H7 (cell line): ENCODE results near the gene MAGEF1. TPM values are rescaled to one million over a fixed set of nuclear protein-coding genes. Genes with fewer than 3 reads are reported as not detected.
"Not testable (repeated sequence)": the region's sequence is repeated elsewhere in the genome, so short reads cannot be mapped to it uniquely, and the experiment has no call there.

Experiments used
- DNase-seq: peaks from one replicate; pipeline ENCODE4 v3.0.0; 2012
- H3K27me3 ChIP-seq: 2 replicates; pipeline ENCODE4 v1.6.0; 2011; ENCODE audit warnings: mild to moderate bottlenecking, low read length; ENCODE audit not compliant: control insufficient read depth, insufficient read depth
- H3K36me3 ChIP-seq: replicated peaks from 2 replicates; pipeline ENCODE4 v1.5.1; 2011; ENCODE audit warnings: low read length; ENCODE audit not compliant: control insufficient read depth, insufficient read depth
- H3K4me3 ChIP-seq: 2 replicates; pipeline ENCODE4 v1.5.1; 2011; ENCODE audit warnings: low read depth, mild to moderate bottlenecking, control low read depth, low read length, moderate library complexity; ENCODE audit not compliant: insufficient read depth
- total RNA-seq: library from RNA; depleted of rRNA; stranded (reverse); fragments of >200 nt; shearing (Covaris generic); gene quantifications from 2 replicates; pipeline ENCODE4 v1.2.3, GENCODE V29; 2014

Gene MAGEF1
- total RNA-seq, 1 experiment from 2014 or later = 59.8 TPM

DNA sequence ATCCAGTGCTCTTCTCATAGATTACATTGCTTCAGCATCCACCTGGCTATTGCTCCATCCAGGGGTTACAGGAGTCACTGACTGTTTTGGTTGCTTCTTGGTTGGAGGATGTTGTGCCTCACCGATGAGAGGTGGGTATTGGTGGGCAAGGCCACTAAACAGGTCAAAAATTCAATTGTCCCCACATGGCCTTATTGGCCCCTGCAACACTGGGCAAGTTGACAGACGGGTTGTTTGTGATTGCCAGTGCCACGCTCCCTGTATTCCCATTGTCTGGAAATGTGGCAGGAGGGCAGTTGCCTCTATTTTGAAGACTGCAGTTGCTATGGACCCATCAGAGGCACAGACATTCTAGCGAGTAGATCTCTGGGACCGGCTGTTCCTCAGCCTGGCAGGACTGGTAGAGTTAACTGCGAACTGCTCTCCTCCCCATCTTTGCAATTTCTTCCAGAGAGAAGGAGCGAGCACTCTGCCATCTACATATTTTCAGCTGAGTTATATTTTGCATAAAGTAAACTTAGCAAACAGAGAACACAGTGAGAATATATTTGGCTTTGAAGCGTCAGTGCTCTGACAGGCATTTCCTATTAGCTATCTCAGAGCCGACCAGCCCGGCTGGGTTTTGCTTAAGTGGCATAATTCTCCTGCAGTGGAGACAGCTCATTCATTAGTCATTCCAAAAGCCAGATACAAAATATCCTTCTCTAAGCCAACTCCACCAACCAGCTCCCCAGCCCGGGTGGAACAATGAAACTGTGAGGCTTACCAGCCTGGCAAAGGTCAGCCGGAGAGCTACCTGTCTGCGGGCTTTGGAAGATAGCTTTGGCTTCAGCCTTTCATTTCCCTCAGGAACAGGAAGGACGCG lies 26.0 kb upstream of the MAGEF1 start:
- no peak for DNase-seq
- H3K4me3 ChIP-seq = no peak overlapping the region
- H3K36me3 ChIP-seq = no peaks in the 10 kb centered on the region
- H3K27me3 ChIP-seq = no peaks in the 10 kb centered on the region

GRCh38 chr3:184737063-184737462 lies 25.2 kb upstream of the MAGEF1 start:
- DNase-seq = no peak
- Histone ChIP-seq H3K27me3 (no peaks in the 10 kb centered on the region), H3K36me3 (no peaks in the 10 kb centered on the region)

DNA sequence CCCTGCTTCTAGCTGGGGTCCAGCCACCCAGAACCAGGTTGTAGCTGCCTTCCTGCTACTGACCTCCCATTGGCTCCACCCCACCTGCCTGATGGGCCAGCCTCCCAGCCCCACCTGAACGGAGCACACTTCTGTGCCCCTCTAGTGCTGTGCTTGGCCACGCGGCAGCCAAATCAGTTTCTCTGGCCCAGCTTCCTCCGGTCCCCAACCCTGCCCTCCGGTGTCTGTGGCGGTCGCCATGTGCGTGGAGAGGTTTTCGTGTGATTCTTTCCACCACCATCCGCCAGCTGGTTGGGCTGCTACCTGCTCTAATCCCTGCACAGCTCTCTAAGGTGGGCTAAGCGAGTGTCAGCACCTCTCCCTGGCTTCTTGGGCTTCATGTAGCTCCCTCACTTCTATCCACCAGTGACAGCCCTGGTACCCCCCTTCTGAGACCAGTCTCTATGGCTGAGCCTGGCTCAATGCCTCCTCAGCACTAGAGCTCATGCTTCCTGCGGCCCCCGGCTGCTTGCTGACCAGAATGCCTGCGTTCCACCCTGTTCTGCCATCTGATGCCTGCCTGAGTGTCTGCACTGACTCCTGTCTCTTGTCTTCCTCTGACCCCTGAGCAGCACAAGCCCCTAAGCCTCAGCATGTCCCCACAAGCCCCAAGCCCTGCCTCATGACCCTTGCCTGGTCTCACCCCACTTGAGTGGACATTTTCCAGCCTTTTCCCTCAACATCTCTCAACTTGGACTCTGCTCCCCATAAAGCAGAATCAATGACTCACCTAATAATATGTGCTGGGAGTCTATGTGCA lies 23.2 kb upstream of the MAGEF1 start:
- Histone ChIP-seq H3K4me3 (no peak overlapping the region), H3K27me3 (no peaks in the 10 kb centered on the region), H3K36me3 (no peaks in the 10 kb centered on the region)
- DNase-seq = no peak

More at GRCh38 chr3:184737063-184737462, 25.2 kb upstream of the MAGEF1 start:
- no peak overlapping the region for H3K4me3 ChIP-seq

DNA sequence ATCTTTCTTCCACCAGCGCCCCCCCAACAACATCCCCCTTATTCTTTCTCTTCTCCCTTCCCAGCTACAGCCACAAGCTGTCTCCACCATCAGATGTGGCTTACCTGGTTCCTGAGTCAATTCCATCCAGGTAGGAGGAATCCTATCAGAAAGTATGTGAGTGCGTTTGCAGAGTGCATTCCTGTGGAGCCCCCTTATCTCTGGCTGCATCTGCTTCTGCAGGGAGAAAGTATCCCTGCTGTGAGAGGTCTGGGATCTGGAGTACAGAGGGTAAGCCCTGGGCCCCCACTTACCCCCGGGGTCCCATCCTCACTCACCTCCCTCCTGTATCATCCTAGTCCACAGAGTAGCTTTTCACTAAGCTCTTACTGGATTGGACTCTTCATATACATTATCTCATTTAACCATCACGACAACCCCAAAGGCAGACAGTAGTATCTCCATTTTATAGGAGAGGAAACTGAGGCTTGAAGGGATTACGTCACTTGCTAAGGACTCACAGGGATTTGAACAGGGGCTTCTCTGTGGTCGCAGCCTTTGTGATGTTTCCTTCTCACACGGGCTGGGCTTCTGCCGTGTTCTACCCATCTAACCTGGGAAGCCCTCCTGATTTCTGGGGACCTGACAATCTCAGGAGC lies 22.2 kb upstream of the MAGEF1 start:
- no peaks in the 10 kb centered on the region for H3K36me3 ChIP-seq
- H3K27me3 ChIP-seq = no peaks in the 10 kb centered on the region
- H3K4me3 ChIP-seq = no peak overlapping the region
- DNase-seq = no peak

GRCh38 chr3:184733181-184733580 lies 21.3 kb upstream of the MAGEF1 start:
- Histone ChIP-seq H3K36me3 (no peaks in the 10 kb centered on the region), H3K27me3 (no peaks in the 10 kb centered on the region), H3K4me3 (no peak overlapping the region)
- no peak for DNase-seq

GRCh38 chr3:184731786-184732537 lies 20.1 kb upstream of the MAGEF1 start:
- DNase-seq = no peak
- no peaks in the 10 kb centered on the region for H3K36me3 ChIP-seq
- H3K27me3 ChIP-seq = no peaks in the 10 kb centered on the region
- H3K4me3 ChIP-seq = no peak overlapping the region

DNA sequence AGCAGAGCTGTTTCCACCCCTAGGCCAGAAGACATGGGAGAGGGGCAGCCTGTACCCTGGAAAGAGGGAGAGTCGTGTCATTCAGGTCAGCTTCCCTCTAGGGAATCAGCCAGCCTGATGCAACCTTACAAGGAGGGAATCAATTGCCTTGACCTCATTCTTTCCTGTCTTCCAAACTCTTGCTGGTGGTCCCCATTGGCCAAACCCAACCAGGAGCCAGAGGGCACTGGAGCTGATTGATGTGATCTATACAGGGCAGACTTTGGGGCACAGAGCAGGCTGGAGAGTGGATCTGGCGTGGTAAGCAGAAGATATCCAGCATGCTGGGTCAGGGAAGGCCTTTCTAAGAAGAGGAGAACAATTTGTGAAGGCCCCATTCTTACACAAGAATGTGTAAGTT lies 19.1 kb upstream of the MAGEF1 start:
- Histone ChIP-seq H3K27me3 (no peaks in the 10 kb centered on the region), H3K36me3 (no peaks in the 10 kb centered on the region), H3K4me3 (no peak overlapping the region)
- no peak for DNase-seq

GRCh38 chr3:184729154-184729553 lies 17.3 kb upstream of the MAGEF1 start:
- not testable (repeated sequence) for DNase-seq, H3K27me3 ChIP-seq, H3K36me3 ChIP-seq, H3K4me3 ChIP-seq

GRCh38 chr3:184728010-184728527 lies 16.2 kb upstream of the MAGEF1 start:
- H3K27me3 ChIP-seq = no peaks in the 10 kb centered on the region
- DNase-seq = no peak
- no peaks in the 10 kb centered on the region for H3K36me3 ChIP-seq
- H3K4me3 ChIP-seq = no peak overlapping the region

DNA sequence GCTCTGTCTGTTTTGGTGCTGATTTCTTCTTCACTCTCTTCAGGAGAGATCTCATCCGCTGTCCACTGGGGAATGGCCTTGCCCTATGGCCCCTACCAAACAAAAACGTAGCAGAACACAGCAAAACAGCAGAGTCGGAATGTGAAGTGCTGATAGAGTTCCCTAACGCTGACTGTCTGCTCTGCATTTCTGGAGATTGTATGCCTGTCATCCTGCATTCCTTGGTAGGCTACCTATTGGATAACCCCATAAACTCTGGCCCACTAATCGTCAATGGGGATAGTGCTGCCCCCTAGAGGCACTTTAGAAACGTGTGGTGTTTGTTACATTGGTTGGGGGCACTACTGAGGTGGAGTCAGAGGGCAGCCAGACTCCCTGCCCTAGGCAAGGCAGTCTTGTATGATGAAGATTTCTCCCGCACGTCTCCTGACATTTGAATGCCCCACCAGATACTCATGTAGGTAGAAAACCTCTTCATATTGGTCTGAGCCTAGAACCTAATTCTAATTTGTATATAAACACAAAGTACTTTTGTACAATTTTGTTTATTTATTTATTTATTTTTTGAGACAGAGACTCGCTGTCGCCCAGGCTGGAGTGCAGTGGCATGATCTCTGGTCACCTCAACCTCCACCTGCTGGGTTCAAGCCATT lies 15.6 kb upstream of the MAGEF1 start:
- Histone ChIP-seq H3K4me3 (no peak overlapping the region), H3K27me3 (no peaks in the 10 kb centered on the region), H3K36me3 (no peaks in the 10 kb centered on the region)
- DNase-seq = peak; percentile 93

DNA sequence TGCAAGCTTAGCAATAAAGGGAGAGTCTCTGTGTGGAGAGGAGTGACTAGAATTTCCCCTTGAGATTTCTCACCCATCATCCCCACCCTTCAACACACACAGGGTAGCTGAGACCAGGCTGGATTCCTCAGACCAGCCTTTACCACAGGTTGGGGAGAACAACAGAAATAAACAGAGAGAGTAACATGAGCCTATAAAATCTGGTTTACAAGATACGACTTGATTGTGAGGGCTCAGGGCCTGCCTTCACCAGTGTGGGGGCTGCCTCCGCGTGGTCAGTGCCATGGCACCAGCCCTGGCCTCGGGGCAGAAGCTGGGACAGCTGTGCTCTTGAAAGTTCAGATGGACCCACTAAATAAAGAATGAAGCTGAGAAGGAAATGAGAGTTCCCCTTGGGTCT lies 14.6 kb upstream of the MAGEF1 start:
- no peaks in the 10 kb centered on the region for H3K36me3 ChIP-seq
- H3K4me3 ChIP-seq = no peak overlapping the region
- no peaks in the 10 kb centered on the region for H3K27me3 ChIP-seq
- no peak for DNase-seq

DNA sequence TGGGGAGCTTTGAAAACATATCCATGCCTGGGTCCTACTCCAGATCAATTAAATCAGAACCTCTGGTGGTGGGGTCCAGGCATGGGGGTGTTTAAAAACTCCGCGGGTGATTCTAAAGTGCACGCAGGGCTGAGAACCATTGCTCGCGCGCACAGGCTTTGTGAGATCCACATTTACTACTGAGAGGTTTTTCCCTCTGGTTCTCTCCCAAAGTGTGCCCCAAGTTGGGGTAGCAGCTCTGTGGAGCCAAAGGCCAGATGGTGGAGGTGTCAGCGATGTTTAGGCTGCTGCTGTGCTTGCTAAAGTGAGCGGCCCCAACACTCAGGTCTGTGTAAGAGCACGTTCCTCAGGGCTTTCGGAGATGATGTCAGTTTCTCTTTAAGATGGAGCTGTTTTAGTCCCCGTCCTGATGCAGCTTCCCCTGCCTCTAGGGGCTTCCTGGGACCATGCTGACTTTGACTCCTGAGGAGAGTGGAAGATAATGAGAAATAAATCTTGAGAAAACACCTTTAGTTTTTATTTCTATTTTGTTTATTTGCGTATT lies 13.4 kb upstream of the MAGEF1 start:
- Histone ChIP-seq H3K27me3 (no peaks in the 10 kb centered on the region), H3K36me3 (no peaks in the 10 kb centered on the region), H3K4me3 (no peak overlapping the region)
- no peak for DNase-seq

DNA sequence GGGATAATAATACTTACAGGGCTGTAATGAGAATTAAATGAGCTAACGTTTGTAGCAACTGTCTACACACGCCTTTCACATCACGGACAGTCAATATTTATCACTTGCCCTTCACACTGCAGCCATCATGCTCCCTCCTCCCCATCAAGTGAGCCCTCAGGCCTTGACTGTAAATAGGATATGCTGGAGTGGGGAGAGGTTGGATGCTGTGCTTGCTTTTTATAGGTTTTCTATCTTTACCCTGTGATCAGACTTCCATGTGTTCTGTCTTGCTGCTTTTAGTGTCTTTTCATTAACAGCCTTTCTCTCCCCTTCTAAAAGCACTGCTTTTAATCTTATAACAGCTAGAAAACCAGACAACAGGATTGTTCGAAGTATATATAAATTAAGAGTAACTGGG lies 12.8 kb upstream of the MAGEF1 start:
- Histone ChIP-seq H3K36me3 (no peaks in the 10 kb centered on the region), H3K4me3 (no peak overlapping the region), H3K27me3 (no peaks in the 10 kb centered on the region)
- DNase-seq = no peak
